ENCODE data around the gene CDC42EP3.

Gene CDC42EP3

DNA sequence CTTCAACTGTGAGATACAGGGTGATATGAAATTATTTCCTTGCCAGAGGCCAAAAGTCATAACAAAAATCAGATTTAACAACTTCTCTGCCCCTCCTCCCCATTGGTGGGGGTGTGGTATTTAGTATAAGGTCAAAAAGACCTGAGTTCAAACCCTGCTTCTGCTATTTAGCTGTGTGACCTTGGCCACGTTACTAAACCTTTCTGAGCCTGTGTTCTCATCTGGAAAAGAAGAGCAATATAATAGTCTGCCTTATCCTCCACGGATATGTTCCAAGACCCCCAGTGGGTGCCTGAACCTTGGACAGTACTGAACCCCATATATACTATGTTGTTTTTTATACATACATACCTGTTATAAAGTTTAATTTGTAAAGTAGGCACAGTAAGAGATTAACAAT is 3.7 kb downstream of the CDC42EP3 start:
- no peak for DNase-seq (ENCODE audit: low read depth)
- no peak overlapping the region for H3K4me3 ChIP-seq (ENCODE audit: low read length)
- TF ChIP-seq, protein P1, sequence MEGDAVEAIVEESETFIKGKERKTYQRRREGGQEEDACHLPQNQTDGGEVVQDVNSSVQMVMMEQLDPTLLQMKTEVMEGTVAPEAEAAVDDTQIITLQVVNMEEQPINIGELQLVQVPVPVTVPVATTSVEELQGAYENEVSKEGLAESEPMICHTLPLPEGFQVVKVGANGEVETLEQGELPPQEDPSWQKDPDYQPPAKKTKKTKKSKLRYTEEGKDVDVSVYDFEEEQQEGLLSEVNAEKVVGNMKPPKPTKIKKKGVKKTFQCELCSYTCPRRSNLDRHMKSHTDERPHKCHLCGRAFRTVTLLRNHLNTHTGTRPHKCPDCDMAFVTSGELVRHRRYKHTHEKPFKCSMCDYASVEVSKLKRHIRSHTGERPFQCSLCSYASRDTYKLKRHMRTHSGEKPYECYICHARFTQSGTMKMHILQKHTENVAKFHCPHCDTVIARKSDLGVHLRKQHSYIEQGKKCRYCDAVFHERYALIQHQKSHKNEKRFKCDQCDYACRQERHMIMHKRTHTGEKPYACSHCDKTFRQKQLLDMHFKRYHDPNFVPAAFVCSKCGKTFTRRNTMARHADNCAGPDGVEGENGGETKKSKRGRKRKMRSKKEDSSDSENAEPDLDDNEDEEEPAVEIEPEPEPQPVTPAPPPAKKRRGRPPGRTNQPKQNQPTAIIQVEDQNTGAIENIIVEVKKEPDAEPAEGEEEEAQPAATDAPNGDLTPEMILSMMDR (IDR thresholded peaks at IDR 0.05; ENCODE audit: insufficient read depth, low read depth, low read length, missing control alignments): no peak

DNA sequence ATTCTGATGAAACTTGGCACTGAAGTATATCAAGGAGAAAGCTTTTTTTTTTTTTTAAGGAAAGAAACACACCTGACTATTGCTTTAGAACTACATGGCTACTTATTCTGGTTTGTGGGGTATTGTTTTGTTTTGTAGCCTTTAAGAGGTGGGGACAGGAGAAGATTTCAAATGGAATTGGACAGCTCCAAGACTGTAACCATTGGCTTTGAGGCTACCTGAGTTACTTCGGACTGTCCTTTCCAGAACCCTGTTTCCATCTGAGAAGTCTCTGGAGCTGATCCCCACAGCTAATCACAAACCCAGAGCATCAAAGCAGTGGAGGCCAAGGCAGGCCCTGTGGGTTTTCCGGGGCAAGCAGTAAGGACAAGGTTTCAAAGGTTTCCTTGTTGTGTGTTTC is 4.7 kb downstream of the CDC42EP3 start:
- DNase-seq (ENCODE audit: low read depth): no peak
- TF ChIP-seq, protein P1 (IDR thresholded peaks at IDR 0.05; ENCODE audit: insufficient read depth, low read depth, low read length, missing control alignments): no peak
- no peak overlapping the region for H3K4me3 ChIP-seq (ENCODE audit: low read length)

DNA sequence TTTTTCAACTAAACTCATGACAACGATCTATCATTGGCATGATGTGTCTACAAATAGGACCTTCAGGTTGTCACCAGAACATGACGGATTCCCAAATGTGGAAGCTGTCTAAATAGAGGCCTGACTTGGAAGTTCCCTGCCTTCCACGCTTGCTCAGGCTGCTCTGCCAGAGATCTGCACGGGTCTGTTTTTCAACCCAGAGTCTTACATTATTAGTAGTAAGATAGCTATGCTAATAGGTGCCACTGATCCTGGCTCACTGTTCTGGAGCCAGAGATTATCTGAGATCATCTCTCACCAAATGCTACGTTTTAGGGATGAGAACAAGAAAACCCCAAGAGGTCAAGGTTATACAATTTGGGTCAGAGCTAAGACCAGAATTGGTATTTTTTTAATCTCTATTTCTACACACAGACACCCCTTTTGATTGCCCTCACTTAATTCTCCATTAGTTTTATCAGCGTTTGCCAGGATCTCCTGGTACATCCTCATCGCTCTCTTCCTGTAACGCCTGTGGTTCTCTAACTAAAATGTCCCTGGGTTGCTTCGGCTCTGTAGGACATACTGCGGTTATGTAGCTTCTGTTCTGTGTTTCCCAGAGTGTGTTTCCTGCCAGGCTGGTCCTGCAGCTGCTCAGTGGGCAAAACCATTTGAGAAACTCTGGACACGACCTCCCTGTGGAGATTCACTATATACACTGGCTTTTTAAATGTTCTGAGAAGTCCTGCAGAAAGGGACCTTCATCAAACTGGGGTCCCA is 5.7 kb downstream of the CDC42EP3 start:
- TF ChIP-seq, protein P1 (IDR thresholded peaks at IDR 0.05; ENCODE audit: insufficient read depth, low read depth, low read length, missing control alignments): no peak
- no peak for DNase-seq (ENCODE audit: low read depth)
- no peak overlapping the region for H3K4me3 ChIP-seq (ENCODE audit: low read length)

DNA sequence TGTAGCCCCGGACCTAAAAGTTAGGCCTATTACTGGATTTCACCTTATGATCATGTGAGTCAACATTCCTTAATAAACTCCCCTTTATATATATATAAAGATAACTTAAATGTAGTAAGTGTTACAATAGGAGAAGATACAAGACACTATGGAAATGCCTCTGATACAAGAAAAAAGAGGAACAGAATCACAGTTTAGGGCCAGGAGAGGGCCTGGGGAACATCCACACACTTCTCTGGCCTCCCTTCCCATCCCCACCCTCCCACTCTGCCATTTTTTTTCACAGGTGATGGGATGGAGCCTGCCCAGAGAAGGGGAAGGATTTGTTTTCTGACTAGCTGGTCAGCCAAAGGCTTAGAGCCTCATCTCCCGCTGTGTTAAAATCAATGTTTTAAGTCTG is 6.4 kb downstream of the CDC42EP3 start:
- TF ChIP-seq, protein P1 (IDR thresholded peaks at IDR 0.05; ENCODE audit: insufficient read depth, low read depth, low read length, missing control alignments): no peak
- no peak for DNase-seq (ENCODE audit: low read depth)
- no peak overlapping the region for H3K4me3 ChIP-seq (ENCODE audit: low read length)

DNA sequence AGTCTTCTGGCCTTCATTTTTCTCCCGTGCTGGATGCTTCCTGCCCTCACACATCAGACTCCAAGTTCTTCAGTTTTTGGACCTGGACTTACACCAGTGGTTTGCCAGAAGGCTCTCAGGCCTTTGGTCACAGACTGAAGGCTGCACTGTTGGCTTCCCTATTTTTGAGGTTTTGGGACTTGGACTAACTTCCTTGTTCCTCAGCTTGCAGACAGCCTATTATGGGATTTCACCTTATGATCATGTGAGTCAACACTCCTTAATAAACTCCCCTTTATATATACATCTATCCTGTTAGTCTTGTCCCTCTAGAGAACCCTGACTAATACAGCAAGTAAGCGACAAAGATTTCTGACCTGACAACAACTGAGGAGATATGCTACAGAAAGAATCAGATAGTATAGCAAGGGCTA is 7.2 kb downstream of the CDC42EP3 start:
- H3K4me3 ChIP-seq (ENCODE audit: low read length): no peak overlapping the region
- TF ChIP-seq, protein P1 (IDR thresholded peaks at IDR 0.05; ENCODE audit: insufficient read depth, low read depth, low read length, missing control alignments): no peak
- peak; percentile 47 for DNase-seq (ENCODE audit: low read depth)

DNA sequence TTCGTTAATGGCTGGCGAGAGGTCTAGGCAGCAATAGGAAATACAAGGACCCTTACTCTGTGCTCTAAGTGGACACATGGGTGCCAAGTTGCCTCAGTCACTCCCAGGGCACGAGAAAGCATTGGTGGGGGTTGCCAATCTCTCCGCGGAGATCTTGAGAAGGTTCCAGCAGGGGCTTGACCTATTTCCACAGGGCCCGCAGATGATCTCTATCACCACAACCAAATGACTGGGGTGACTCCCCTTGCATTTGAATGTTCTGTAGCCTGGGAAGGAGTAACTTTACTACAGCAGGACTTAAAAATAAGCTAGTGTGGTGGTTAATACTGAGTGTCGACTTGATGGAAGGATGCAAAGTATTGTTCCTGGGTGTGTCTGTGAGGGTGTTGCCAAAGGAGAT is 8.1 kb downstream of the CDC42EP3 start:
- no peak for DNase-seq (ENCODE audit: low read depth)
- TF ChIP-seq, protein P1 (IDR thresholded peaks at IDR 0.05; ENCODE audit: insufficient read depth, low read depth, low read length, missing control alignments): no peak
- H3K4me3 ChIP-seq (ENCODE audit: low read length): no peak overlapping the region

DNA sequence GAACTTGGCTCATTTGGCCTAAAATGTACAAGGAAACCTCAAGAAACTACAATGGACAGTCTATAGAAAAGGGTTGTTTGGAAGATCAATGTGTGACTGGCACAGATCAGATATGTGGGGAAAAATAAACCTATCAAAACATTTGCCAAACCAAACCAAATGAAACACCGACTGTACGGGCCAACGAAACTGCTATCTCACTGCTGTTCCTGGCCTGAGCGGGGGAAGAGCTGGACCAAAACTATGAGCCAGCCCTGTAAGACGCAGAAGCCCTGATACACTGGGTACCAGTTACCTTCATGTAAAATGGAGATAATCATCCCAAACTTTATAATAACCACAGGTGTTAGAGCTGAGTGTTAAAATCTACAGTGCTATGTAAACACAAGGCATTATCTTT is 11.7 kb downstream of the CDC42EP3 start:
- TF ChIP-seq, protein P1 (IDR thresholded peaks at IDR 0.05; ENCODE audit: insufficient read depth, low read depth, low read length, missing control alignments): no peak
- DNase-seq (ENCODE audit: low read depth): no peak

More for the DNA sequence above, 11.7 kb downstream of the CDC42EP3 start:
- no peak overlapping the region for H3K4me3 ChIP-seq (ENCODE audit: low read length)

Data from epithelial cell of esophagus (primary cell).